Esophagus squamous epithelium (tissue), 5 donors: ENCODE data around the gene EFNB2. TPM values are rescaled to one million over a fixed set of nuclear protein-coding genes. Genes with fewer than 3 reads are reported as not detected.

Experiments used
- DNase-seq: peaks from one replicate; lab custom pipeline; 2025; lab: John Stamatoyannopoulos, UW
- H3K27ac ChIP-seq, 4 donors: fragments of 200-600 bp; sonication (generic); one replicate each; pipeline ENCODE4 v1.5.1; 2016 to 2019; ENCODE audit warnings: mild to moderate bottlenecking in 1 of 4
- H3K27me3 ChIP-seq, 4 donors: fragments of 200-600 bp; sonication (generic); 1 replicate in 3 of 4; 2 replicates in 1 of 4; pipeline versions ENCODE4 v1.5.1 to v1.6.0; 2017 to 2021; ENCODE audit warnings: antibody characterized with exemption in 1 of 4
- H3K36me3 ChIP-seq, 3 donors: fragments of 200-600 bp; sonication (generic); one replicate each; pipeline ENCODE4 v1.5.1; 2016 to 2019
- H3K4me1 ChIP-seq, 3 donors: fragments of 200-600 bp; sonication (generic); one replicate each; pipeline ENCODE4 v1.5.1; 2017 to 2019
- H3K4me3 ChIP-seq, 4 donors: fragments of 200-600 bp; sonication (generic); 1 replicate in 3 of 4; 2 replicates in 1 of 4; pipeline ENCODE4 v1.5.1; 2016 to 2019; ENCODE audit warnings: mild to moderate bottlenecking in 2 of 4, moderate library complexity in 1 of 4
- H3K9me3 ChIP-seq, 3 donors: fragments of 200-600 bp; sonication (generic); one replicate each; pipeline ENCODE4 v1.5.1; 2016 to 2019
- CTCF ChIP-seq, 6 experiments: fragments of 450-650 bp in 4 of 6; fragments of 200-600 bp in 2 of 6; sonication (generic) in 2 of 6; IDR thresholded peaks; one replicate each; pipeline ENCODE4 v1.5.1; 2016 to 2019; ENCODE audit warnings: antibody characterized with exemption in 6 of 6, mild to moderate bottlenecking in 4 of 6, moderate library complexity in 4 of 6
- POLR2A ChIP-seq, 4 donors: fragments of 450-650 bp; IDR thresholded peaks; one replicate each; pipeline ENCODE4 v1.6.1; 2017; ENCODE audit warnings: antibody characterized with exemption in 4 of 4, mild to moderate bottlenecking in 4 of 4, moderate library complexity in 3 of 4
- WGBS, 2 donors: methylation state at CpG; one replicate each; pipeline ENCODE4 v1.1.5; 2018; 5-methylcytosine and 5-hydroxymethylcytosine counted together
- intact Hi-C: fragments of 100-400 bp; cut with DNase I; formaldehyde crosslinking; loops from one replicate; pipeline ENCODE4 v1.15.0; 2022
- total RNA-seq, 4 donors: library from RNA; depleted of rRNA; stranded (reverse); fragments of >200 nt; gene quantifications; one replicate each; pipeline ENCODE4 v1.1.0, GENCODE V29; 2016
- donor health status: DM: yes; HTN: yes; CAD: no.

Gene EFNB2
- total RNA-seq, 4 donors from 2014 or later, result 14.9 to 29.1 (median 15.8) TPM

DNA sequence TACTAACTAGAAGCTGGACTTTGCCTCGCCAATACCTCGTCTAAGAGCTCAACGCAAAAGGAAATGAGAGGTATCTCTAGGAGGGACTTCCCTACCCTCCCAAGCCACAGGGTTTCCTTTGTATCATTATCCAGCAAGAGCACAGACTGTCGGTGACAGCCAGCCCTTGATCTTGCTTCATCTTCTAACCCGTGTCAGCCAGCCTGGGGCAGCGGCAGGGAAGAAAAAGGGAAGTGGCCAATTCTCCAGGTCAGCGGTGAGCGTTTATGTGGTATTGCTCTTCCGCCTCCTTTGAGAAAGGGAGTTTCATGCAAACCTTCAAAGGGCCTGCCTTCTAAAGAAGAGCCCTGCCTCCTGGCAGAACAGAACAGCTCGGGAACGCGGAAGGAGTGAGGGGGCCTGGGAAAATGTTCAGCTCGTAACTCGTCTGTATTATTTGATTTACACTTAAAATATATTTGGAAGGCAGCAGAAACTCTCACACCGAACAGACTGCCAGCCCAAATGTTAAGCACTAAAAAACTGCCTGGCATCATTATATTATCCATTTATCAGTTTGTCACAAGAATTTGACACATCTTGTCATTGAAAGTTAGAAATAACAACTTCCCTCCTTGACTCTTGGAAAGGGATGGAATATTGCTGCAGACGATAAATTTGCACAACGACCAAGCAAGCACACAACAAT, 41.8 kb downstream of the EFNB2 start:
- no peak overlapping the region for H3K4me3 ChIP-seq
- no peaks in the 10 kb centered on the region for H3K27me3 ChIP-seq
- H3K27ac ChIP-seq, result no peak overlapping the region
- H3K36me3 ChIP-seq, result peaks cover 0 to 46% (median 5%) of the 10 kb centered on the region in 3 donors
- peaks cover 0 to 17% (median 0%) of the 10 kb centered on the region in 3 donors for H3K4me1 ChIP-seq
- DNase-seq, result no peak
- intact Hi-C loops, result no loop called here
- no peaks in the 10 kb centered on the region for H3K9me3 ChIP-seq
- no peak for TF ChIP-seq POLR2A (IDR thresholded peaks at IDR 0.05)
- TF ChIP-seq CTCF (IDR thresholded peaks at IDR 0.05), result no peak
- WGBS, 2 donors, result 59 to 82% methylated on average over 16 of the region's 17 CpGs

DNA sequence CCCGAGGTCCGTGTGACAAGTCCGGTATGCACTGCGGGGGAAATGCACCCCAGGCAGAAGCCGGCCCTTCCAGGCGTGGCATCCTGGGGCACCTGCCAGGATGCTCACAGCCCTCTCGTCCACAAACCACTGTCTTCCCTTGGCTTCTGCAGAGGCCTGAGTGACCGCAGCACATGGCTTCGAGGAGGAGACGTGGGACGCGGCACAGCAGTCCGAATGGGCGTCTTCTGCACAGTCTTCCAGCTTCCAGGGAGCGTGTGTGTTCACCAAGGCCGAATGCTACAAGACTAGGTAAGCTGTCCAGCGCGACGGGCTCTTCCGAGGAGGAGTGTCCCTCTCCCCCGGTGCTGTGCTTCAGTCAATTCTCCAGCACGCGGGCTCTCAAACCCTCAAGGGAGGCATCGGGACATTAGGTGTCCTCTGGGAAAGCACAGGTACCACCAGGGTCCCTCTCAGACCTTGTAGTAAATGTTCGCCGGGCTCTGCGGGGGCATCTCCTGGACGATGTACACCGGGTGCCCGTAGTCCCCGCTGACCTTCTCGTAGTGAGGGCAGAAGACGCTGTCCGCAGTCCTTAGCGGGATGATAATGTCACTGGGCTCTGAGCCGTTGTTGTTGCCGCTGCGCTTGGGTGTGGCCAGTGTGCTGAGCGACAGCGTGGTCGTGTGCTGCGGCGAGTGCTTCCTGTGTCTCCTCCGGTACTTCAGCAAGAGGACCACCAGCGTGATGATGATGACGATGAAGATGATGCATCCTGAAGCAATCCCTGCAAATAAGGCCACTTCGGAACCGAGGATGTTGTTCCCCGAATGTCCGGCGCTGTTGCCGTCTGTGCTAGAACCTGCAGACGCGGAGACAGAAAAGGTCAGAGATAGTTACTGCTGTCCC, 42.6 kb downstream of the EFNB2 start:
- no peak for DNase-seq
- TF ChIP-seq POLR2A (IDR thresholded peaks at IDR 0.05) (no peak), CTCF (IDR thresholded peaks at IDR 0.05) (no peak)
- peaks cover 0 to 46% (median 5%) of the 10 kb centered on the region in 3 donors for H3K36me3 ChIP-seq
- no peak overlapping the region for H3K4me3 ChIP-seq
- H3K27me3 ChIP-seq, result no peaks in the 10 kb centered on the region
- no peak overlapping the region for H3K27ac ChIP-seq
- no peaks in the 10 kb centered on the region for H3K9me3 ChIP-seq
- intact Hi-C loops, result no loop called here
- 90 to 95% methylated on average over 23 to 39 of the region's 54 CpGs for WGBS, 2 donors
- H3K4me1 ChIP-seq, result peaks cover 0 to 13% (median 0%) of the 10 kb centered on the region in 3 donors

GRCh38 chr13:106491928-106492587, 43.4 kb downstream of the EFNB2 start:
- Histone ChIP-seq H3K27ac (no peak overlapping the region), H3K4me3 (no peak overlapping the region), H3K36me3 (peaks cover 0 to 46% (median 5%) of the 10 kb centered on the region in 3 donors), H3K4me1 (peaks cover 0 to 12% (median 0%) of the 10 kb centered on the region in 3 donors), H3K27me3 (no peaks in the 10 kb centered on the region), H3K9me3 (no peaks in the 10 kb centered on the region)
- TF ChIP-seq POLR2A (IDR thresholded peaks at IDR 0.05) (no peak), CTCF (IDR thresholded peaks at IDR 0.05) (no peak)
- no peak for DNase-seq
- intact Hi-C loops, result no loop called here
- WGBS, 2 donors, result 85 to 86% methylated on average over 14 of the region's 14 CpGs

DNA sequence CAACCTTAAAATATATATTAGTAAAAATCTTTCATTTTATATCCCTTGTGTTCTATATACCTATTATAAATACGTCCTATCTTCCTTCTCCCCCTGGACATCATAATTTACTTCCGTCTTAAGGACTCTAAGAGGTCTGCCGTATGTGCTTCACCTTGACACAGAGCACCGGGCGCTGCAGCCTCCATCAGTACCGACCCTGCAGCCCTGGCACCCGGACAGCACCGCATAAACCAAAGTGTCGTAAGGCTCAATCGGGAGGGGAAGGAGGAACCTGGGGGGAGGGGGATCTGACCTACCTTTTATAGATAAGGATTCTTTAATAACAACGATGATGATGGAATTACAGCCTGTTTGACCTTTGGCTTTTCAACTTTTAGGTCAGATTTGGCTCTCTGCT, 44.0 kb downstream of the EFNB2 start:
- H3K4me1 ChIP-seq, result peaks cover 0 to 6% (median 0%) of the 10 kb centered on the region in 3 donors
- no peaks in the 10 kb centered on the region for H3K9me3 ChIP-seq
- TF ChIP-seq POLR2A (IDR thresholded peaks at IDR 0.05) (no peak), CTCF (IDR thresholded peaks at IDR 0.05) (no peak)
- WGBS, 2 donors, result 69 to 77% methylated on average over 6 to 10 of the region's 11 CpGs
- H3K36me3 ChIP-seq, result peaks cover 0 to 46% (median 5%) of the 10 kb centered on the region in 3 donors
- H3K27me3 ChIP-seq, result no peaks in the 10 kb centered on the region
- DNase-seq, result no peak
- intact Hi-C loops, result no loop called here
- no peak overlapping the region for H3K4me3 ChIP-seq
- no peak overlapping the region for H3K27ac ChIP-seq
